Parathyroid adenoma (tissue), 2 donors: ENCODE results near the gene FHOD3.

ENCODE experiments used
- H2AFZ ChIP-seq: fragments of 300-600 bp; sonication (generic); one replicate; pipeline ENCODE4 v1.7.0; 2017; ENCODE audit warnings: antibody characterized with exemption, mild to moderate bottlenecking
- H3K27ac ChIP-seq: fragments of 300-600 bp; sonication (generic); one replicate; pipeline ENCODE4 v1.7.0; 2017
- H3K27me3 ChIP-seq: fragments of 300-600 bp; sonication (generic); one replicate; pipeline ENCODE4 v1.7.0; 2017; ENCODE audit warnings: low read length; ENCODE audit not compliant: control insufficient read depth, insufficient read depth
- H3K36me3 ChIP-seq: fragments of 300-600 bp; sonication (generic); one replicate; pipeline ENCODE4 v1.7.0; 2017; ENCODE audit warnings: low read length; ENCODE audit not compliant: control insufficient read depth, insufficient read depth
- H3K4me1 ChIP-seq: fragments of 300-600 bp; sonication (generic); one replicate; pipeline ENCODE4 v1.7.0; 2017; ENCODE audit warnings: control low read depth
- H3K4me2 ChIP-seq: fragments of 300-600 bp; sonication (generic); one replicate; pipeline ENCODE4 v1.7.0; 2017; ENCODE audit warnings: low read length
- H3K4me3 ChIP-seq: fragments of 300-600 bp; sonication (generic); one replicate; pipeline ENCODE4 v1.7.0; 2017; ENCODE audit warnings: low read depth, low read length
- H3K79me2 ChIP-seq: fragments of 300-600 bp; sonication (generic); one replicate; pipeline ENCODE4 v1.7.0; 2017; ENCODE audit warnings: control low read depth
- H3K9ac ChIP-seq: fragments of 300-600 bp; sonication (generic); one replicate; pipeline ENCODE4 v1.7.0; 2017; ENCODE audit warnings: mild to moderate bottlenecking
- H3K9me3 ChIP-seq: fragments of 300-600 bp; sonication (generic); one replicate; pipeline ENCODE4 v1.7.0; 2017; ENCODE audit warnings: low read length; ENCODE audit not compliant: control insufficient read depth
- TF ChIP-seq, protein P1 (sequence below): fragments of 300-600 bp; sonication (generic); IDR thresholded peaks from one replicate; pipeline ENCODE4 v1.7.0; 2017; ENCODE audit warnings: antibody characterized with exemption, mild to moderate bottlenecking
- donor health status: primary hyperparathyroidism.

The FHOD3 gene

DNA sequence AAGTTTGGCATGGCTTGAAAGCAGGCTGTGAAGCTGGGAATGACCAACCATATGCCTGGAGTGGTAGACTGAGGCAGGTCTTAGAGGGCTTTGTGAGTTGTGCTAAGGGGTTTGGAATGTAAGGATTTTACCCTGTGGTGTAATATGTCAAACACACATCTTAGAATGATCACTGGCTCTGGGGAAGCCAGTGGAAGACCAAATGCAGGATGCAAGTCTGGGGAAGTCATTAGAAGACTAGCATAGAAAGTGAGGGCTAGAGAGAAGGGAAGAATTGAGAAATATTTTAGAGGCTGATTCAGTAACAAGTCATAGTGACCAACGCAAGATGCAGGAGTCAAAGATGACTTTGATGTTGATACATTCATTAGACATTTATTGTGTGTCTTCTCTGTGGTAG, 3.5 kb upstream of the FHOD3 start:
- no peak overlapping the region for H3K9ac ChIP-seq
- H3K4me1 ChIP-seq, result no peaks in the 10 kb centered on the region
- H3K27me3 ChIP-seq, result no peaks in the 10 kb centered on the region
- TF ChIP-seq, protein P1, sequence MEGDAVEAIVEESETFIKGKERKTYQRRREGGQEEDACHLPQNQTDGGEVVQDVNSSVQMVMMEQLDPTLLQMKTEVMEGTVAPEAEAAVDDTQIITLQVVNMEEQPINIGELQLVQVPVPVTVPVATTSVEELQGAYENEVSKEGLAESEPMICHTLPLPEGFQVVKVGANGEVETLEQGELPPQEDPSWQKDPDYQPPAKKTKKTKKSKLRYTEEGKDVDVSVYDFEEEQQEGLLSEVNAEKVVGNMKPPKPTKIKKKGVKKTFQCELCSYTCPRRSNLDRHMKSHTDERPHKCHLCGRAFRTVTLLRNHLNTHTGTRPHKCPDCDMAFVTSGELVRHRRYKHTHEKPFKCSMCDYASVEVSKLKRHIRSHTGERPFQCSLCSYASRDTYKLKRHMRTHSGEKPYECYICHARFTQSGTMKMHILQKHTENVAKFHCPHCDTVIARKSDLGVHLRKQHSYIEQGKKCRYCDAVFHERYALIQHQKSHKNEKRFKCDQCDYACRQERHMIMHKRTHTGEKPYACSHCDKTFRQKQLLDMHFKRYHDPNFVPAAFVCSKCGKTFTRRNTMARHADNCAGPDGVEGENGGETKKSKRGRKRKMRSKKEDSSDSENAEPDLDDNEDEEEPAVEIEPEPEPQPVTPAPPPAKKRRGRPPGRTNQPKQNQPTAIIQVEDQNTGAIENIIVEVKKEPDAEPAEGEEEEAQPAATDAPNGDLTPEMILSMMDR, result no peak
- no peak overlapping the region for H3K27ac ChIP-seq
- no peaks in the 10 kb centered on the region for H3K79me2 ChIP-seq
- H3K9me3 ChIP-seq, result no peaks in the 10 kb centered on the region
- no peaks in the 10 kb centered on the region for H3K36me3 ChIP-seq
- H3K4me2 ChIP-seq, result no peak overlapping the region
- no peak overlapping the region for H2AFZ ChIP-seq
- H3K4me3 ChIP-seq, result no peak overlapping the region

DNA sequence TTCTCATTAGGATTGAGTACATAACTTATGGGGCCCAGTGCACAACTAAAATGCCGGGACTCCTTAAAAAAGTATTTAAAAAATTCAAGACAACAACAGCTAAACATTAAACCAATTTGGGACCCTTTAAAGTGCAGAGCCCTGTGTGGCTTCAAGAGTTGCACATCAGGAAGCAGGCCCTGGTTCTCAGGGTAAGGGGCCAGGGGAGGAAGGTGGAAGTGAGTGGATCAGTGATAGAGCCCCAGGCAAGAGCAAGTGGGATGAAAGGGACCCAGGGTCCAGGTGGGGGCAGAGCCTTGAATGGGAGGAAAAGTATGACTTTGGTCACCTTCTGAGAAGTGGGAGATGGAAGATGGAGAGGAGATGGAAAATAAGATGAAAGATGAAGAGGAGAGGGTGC, 2.3 kb upstream of the FHOD3 start:
- Histone ChIP-seq H3K4me3 (no peak overlapping the region), H3K9ac (no peak overlapping the region)

DNA sequence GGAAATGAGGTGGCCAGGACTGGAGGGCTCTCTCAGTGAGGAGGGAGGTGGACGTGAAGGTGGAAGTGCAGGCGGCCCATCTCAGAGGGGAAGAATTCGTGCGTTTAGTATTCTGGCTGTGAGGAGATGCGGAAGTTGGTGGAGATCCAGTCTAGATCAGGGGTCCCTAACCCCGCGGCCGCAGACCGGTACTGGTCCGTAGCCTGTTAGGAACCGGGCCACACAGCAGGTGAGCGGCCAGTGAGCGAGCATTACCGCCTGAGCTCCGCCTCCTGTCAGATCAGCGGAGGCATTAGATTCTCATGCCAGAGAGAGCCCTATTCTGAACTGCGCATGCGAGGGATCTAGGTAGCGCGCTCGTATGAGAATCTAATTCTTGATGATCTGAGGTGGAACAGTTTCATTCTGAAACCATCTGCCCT, 1.6 kb upstream of the FHOD3 start:
- Histone ChIP-seq H3K4me3 (no peak overlapping the region), H3K27ac (no peak overlapping the region)

More for the DNA sequence above, 2.3 kb upstream of the FHOD3 start:
- Histone ChIP-seq H3K36me3 (no peaks in the 10 kb centered on the region), H3K27me3 (no peaks in the 10 kb centered on the region), H3K27ac (no peak overlapping the region), H3K4me1 (no peaks in the 10 kb centered on the region), H2AFZ (no peak overlapping the region), H3K79me2 (no peaks in the 10 kb centered on the region), H3K4me2 (no peak overlapping the region), H3K9me3 (no peaks in the 10 kb centered on the region)
- TF ChIP-seq, protein P1, result no peak

DNA sequence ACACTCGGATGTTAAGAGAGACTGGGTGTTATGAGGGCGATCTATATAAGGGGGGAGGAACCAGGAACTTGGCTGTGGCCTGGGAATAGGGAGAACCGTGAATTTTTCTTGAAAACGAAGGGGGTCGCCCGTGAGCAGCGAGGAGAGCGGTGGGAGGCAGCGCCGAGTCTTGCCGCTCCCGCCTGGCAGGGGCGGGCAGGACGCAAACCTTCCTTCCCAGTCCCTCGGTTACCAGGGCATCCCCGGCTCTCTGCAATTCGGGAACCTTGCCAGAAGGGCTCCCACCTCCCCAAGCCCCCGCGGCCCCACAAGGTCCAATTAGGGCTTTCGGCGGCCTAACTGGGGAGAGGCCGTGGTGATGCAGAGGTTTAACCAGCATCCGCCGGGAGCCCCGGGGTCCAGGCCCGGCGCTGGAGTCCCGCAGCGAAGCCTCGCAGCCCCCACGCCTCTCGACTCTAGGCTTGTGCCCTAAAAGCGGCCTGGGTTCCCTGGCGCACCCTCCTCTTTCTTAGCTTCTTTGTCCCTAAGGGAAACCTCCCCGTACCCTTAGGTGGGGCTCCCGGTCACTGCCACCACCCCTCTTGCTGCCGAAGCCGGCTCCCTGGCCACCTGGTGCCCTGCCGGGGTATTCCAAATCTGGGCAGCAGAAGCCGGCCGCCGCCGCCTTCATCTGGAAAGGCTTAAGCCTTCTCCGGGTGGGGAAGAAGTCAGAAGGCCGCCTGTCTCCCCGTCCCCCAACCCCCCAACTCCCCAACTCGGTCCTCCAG, 680 bp upstream of the FHOD3 start:
- peak overlapping the region; percentile 43 for H3K4me3 ChIP-seq
- peak overlapping the region; percentile 83 for H3K4me2 ChIP-seq
- peak overlapping the region; percentile 93 for H2AFZ ChIP-seq
- TF ChIP-seq, protein P1, result peak; percentile 52
- no peaks in the 10 kb centered on the region for H3K36me3 ChIP-seq
- H3K27ac ChIP-seq, result peak overlapping the region; percentile 52
- no peaks in the 10 kb centered on the region for H3K4me1 ChIP-seq
- no peak overlapping the region for H3K9ac ChIP-seq
- H3K27me3 ChIP-seq, result no peaks in the 10 kb centered on the region
- no peaks in the 10 kb centered on the region for H3K79me2 ChIP-seq
- H3K9me3 ChIP-seq, result no peaks in the 10 kb centered on the region

More for the DNA sequence above, 1.6 kb upstream of the FHOD3 start:
- H3K4me2 ChIP-seq, result no peak overlapping the region
- TF ChIP-seq, protein P1, result no peak
- H3K4me1 ChIP-seq, result no peaks in the 10 kb centered on the region
- no peak overlapping the region for H3K9ac ChIP-seq
- no peaks in the 10 kb centered on the region for H3K79me2 ChIP-seq
- H3K27me3 ChIP-seq, result no peaks in the 10 kb centered on the region
- no peaks in the 10 kb centered on the region for H3K9me3 ChIP-seq
- no peaks in the 10 kb centered on the region for H3K36me3 ChIP-seq
- H2AFZ ChIP-seq, result peak overlapping the region; percentile 93
